ENCODE results near the gene DCST1.

Gene DCST1

GRCh38 chr1:155052439-155053395, 19.1 kb downstream of the DCST1 start:
- peak; percentile 46 for TF ChIP-seq CTCF (IDR thresholded peaks at IDR 0.05; ENCODE audit: control insufficient read depth, insufficient read depth, low read depth, low read length, missing control alignments)
- peak overlapping the region; percentile 76 for H3K4me3 ChIP-seq (ENCODE audit: control insufficient read depth, low read depth, low read length)
- DNase-seq (ENCODE audit: low read depth), result no peak

GRCh38 chr1:155053531-155054105, 20.0 kb downstream of the DCST1 start:
- no peak overlapping the region for H3K4me3 ChIP-seq (ENCODE audit: control insufficient read depth, low read depth, low read length)
- no peak for TF ChIP-seq CTCF (IDR thresholded peaks at IDR 0.05; ENCODE audit: control insufficient read depth, insufficient read depth, low read depth, low read length, missing control alignments)
- no peak for DNase-seq (ENCODE audit: low read depth)

- DNase-seq (ENCODE audit: low read depth), result no peak
- TF ChIP-seq CTCF (IDR thresholded peaks at IDR 0.05; ENCODE audit: control insufficient read depth, insufficient read depth, low read depth, low read length, missing control alignments), result no peak
- no peak overlapping the region for H3K4me3 ChIP-seq (ENCODE audit: control insufficient read depth, low read depth, low read length)
These were observed 23.5 kb downstream of the DCST1 start for GRCh38 chr1:155057104-155057503.

GRCh38 chr1:155057788-155058211, 24.2 kb downstream of the DCST1 start:
- TF ChIP-seq CTCF (IDR thresholded peaks at IDR 0.05; ENCODE audit: control insufficient read depth, insufficient read depth, low read depth, low read length, missing control alignments), result no peak
- DNase-seq (ENCODE audit: low read depth), result no peak

GRCh38 chr1:155060736-155061135, 27.1 kb downstream of the DCST1 start:
- H3K4me3 ChIP-seq (ENCODE audit: control insufficient read depth, low read depth, low read length), result no peak overlapping the region
- DNase-seq (ENCODE audit: low read depth), result no peak
- no peak for TF ChIP-seq CTCF (IDR thresholded peaks at IDR 0.05; ENCODE audit: control insufficient read depth, insufficient read depth, low read depth, low read length, missing control alignments)

More at GRCh38 chr1:155057788-155058211, 24.2 kb downstream of the DCST1 start:
- no peak overlapping the region for H3K4me3 ChIP-seq (ENCODE audit: control insufficient read depth, low read depth, low read length)

- DNase-seq (ENCODE audit: low read depth), result no peak
- TF ChIP-seq CTCF (IDR thresholded peaks at IDR 0.05; ENCODE audit: control insufficient read depth, insufficient read depth, low read depth, low read length, missing control alignments), result peak; percentile 99
- no peak overlapping the region for H3K4me3 ChIP-seq (ENCODE audit: control insufficient read depth, low read depth, low read length)
These were observed 27.9 kb downstream of the DCST1 start for GRCh38 chr1:155061381-155062150.

All from AG09309 (cell line).